Esophagus squamous epithelium (tissue), 5 donors: ENCODE measurements around the gene MAP3K5. TPM values are rescaled to one million over a fixed set of nuclear protein-coding genes. Genes with fewer than 3 reads are reported as not detected.

Experiments
- DNase-seq: peaks from one replicate; lab custom pipeline; 2025; lab: John Stamatoyannopoulos, UW
- H3K27ac ChIP-seq, 4 donors: fragments of 200-600 bp; sonication (generic); one replicate each; pipeline ENCODE4 v1.5.1; 2016 to 2019; ENCODE audit warnings: mild to moderate bottlenecking in 1 of 4
- H3K27me3 ChIP-seq, 4 donors: fragments of 200-600 bp; sonication (generic); 1 replicate in 3 of 4; 2 replicates in 1 of 4; pipeline versions ENCODE4 v1.5.1 to v1.6.0; 2017 to 2021; ENCODE audit warnings: antibody characterized with exemption in 1 of 4
- H3K36me3 ChIP-seq, 3 donors: fragments of 200-600 bp; sonication (generic); one replicate each; pipeline ENCODE4 v1.5.1; 2016 to 2019
- H3K4me1 ChIP-seq, 3 donors: fragments of 200-600 bp; sonication (generic); one replicate each; pipeline ENCODE4 v1.5.1; 2017 to 2019
- H3K4me3 ChIP-seq, 4 donors: fragments of 200-600 bp; sonication (generic); 1 replicate in 3 of 4; 2 replicates in 1 of 4; pipeline ENCODE4 v1.5.1; 2016 to 2019; ENCODE audit warnings: mild to moderate bottlenecking in 2 of 4, moderate library complexity in 1 of 4
- H3K9me3 ChIP-seq, 3 donors: fragments of 200-600 bp; sonication (generic); one replicate each; pipeline ENCODE4 v1.5.1; 2016 to 2019
- CTCF ChIP-seq, 6 experiments: fragments of 450-650 bp in 4 of 6; fragments of 200-600 bp in 2 of 6; sonication (generic) in 2 of 6; IDR thresholded peaks; one replicate each; pipeline ENCODE4 v1.5.1; 2016 to 2019; ENCODE audit warnings: antibody characterized with exemption in 6 of 6, mild to moderate bottlenecking in 4 of 6, moderate library complexity in 4 of 6
- POLR2A ChIP-seq, 4 donors: fragments of 450-650 bp; IDR thresholded peaks; one replicate each; pipeline ENCODE4 v1.6.1; 2017; ENCODE audit warnings: antibody characterized with exemption in 4 of 4, mild to moderate bottlenecking in 4 of 4, moderate library complexity in 3 of 4
- WGBS, 2 donors: methylation state at CpG; one replicate each; pipeline ENCODE4 v1.1.5; 2018; 5-methylcytosine and 5-hydroxymethylcytosine counted together
- intact Hi-C: fragments of 100-400 bp; cut with DNase I; formaldehyde crosslinking; loops from one replicate; pipeline ENCODE4 v1.15.0; 2022
- total RNA-seq, 4 donors: library from RNA; depleted of rRNA; stranded (reverse); fragments of >200 nt; gene quantifications; one replicate each; pipeline ENCODE4 v1.1.0, GENCODE V29; 2016
- donor health status: DM: yes; HTN: yes; CAD: no.

MAP3K5 gene
- total RNA-seq, 4 donors from 2014 or later = 9.2 to 22.9 (median 20.9) TPM

- H3K27me3 ChIP-seq = no peaks in the 10 kb centered on the region
- H3K27ac ChIP-seq = no peak overlapping the region
- TF ChIP-seq CTCF (IDR thresholded peaks at IDR 0.05) = no peak
- TF ChIP-seq POLR2A (IDR thresholded peaks at IDR 0.05) = no peak
- WGBS, 2 donors = 60 to 94% methylated on average over 1 of the region's 1 CpG
- H3K4me3 ChIP-seq = no peak overlapping the region
- H3K36me3 ChIP-seq = peaks cover 0 to 52% (median 0%) of the 10 kb centered on the region in 3 donors
- no peaks in the 10 kb centered on the region for H3K9me3 ChIP-seq
- peaks cover 1 to 32% (median 18%) of the 10 kb centered on the region in 3 donors for H3K4me1 ChIP-seq
- intact Hi-C loops = no loop called here
- DNase-seq = no peak
Observed at GRCh38 chr6:136604328-136604825, 187.9 kb downstream of the MAP3K5 start.

GRCh38 chr6:136600818-136601217, 191.5 kb downstream of the MAP3K5 start:
- no peak for DNase-seq
- intact Hi-C loops = no loop called here
- peaks cover 0 to 77% (median 0%) of the 10 kb centered on the region in 3 donors for H3K36me3 ChIP-seq
- H3K4me3 ChIP-seq = no peak overlapping the region
- H3K27me3 ChIP-seq = no peaks in the 10 kb centered on the region
- peaks cover 0 to 12% (median 0%) of the 10 kb centered on the region in 3 donors for H3K4me1 ChIP-seq
- TF ChIP-seq POLR2A (IDR thresholded peaks at IDR 0.05) = no peak
- no peak for TF ChIP-seq CTCF (IDR thresholded peaks at IDR 0.05)
- 73 to 79% methylated on average over 3 of the region's 3 CpGs for WGBS, 2 donors
- peak overlapping the region in 1 of 4 donors; percentile 44 for H3K27ac ChIP-seq
- no peaks in the 10 kb centered on the region for H3K9me3 ChIP-seq

DNA sequence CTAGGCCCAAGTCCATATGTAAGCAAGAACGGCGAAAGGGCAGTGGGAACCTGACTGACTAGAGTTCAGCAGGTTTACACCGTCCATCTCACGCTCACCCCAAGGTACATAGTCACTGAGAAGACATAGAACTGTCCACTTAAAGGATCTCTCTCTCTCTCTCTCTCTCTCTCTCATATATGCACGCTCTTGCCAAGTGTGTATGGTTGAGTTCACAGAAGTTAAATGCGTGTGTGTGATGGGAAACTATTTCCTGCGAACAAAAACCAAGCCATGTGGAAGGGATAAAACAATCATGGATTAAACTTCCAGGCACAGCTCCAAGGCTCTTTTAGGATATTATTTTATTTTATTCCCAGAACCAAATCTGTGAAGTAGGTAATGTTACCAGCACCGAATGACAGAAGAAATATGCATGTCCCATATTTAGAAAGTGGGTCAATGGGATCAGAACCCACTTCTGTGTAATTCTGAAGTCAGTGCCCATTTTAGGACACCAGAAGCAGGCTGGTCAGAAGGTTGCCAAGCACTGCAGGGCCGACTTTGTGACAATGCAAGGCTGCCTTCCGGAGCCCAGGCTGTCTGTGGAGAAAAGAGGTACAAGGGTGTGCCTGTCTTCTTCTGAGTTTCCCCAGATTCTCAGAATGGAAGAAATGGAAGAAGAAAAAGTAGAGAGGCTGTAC, 192.8 kb downstream of the MAP3K5 start:
- 70 to 74% methylated on average over 10 of the region's 10 CpGs for WGBS, 2 donors

GRCh38 chr6:136598048-136598447, 194.2 kb downstream of the MAP3K5 start:
- no peaks in the 10 kb centered on the region for H3K27me3 ChIP-seq
- no peaks in the 10 kb centered on the region for H3K9me3 ChIP-seq
- DNase-seq = no peak
- H3K4me1 ChIP-seq = peaks cover 0 to 27% (median 3%) of the 10 kb centered on the region in 3 donors
- H3K4me3 ChIP-seq = no peak overlapping the region
- 93 to 96% methylated on average over 3 of the region's 3 CpGs for WGBS, 2 donors
- intact Hi-C loops = no loop called here
- H3K36me3 ChIP-seq = peaks cover 0 to 64% (median 0%) of the 10 kb centered on the region in 3 donors
- no peak for TF ChIP-seq CTCF (IDR thresholded peaks at IDR 0.05)
- no peak for TF ChIP-seq POLR2A (IDR thresholded peaks at IDR 0.05)
- no peak overlapping the region for H3K27ac ChIP-seq

More for the DNA sequence above, 192.8 kb downstream of the MAP3K5 start:
- Histone ChIP-seq H3K27ac (peak overlapping the region in 3 of 4 donors; percentile 17 to 44 (median 42)), H3K4me3 (no peak overlapping the region), H3K4me1 (peaks cover 0 to 15% (median under 1%) of the 10 kb centered on the region in 3 donors), H3K9me3 (no peaks in the 10 kb centered on the region), H3K27me3 (no peaks in the 10 kb centered on the region), H3K36me3 (peaks cover 0 to 74% (median 0%) of the 10 kb centered on the region in 3 donors)
- intact Hi-C loops = no loop called here
- no peak for DNase-seq
- no peak for TF ChIP-seq POLR2A (IDR thresholded peaks at IDR 0.05)
- TF ChIP-seq CTCF (IDR thresholded peaks at IDR 0.05) = no peak

DNA sequence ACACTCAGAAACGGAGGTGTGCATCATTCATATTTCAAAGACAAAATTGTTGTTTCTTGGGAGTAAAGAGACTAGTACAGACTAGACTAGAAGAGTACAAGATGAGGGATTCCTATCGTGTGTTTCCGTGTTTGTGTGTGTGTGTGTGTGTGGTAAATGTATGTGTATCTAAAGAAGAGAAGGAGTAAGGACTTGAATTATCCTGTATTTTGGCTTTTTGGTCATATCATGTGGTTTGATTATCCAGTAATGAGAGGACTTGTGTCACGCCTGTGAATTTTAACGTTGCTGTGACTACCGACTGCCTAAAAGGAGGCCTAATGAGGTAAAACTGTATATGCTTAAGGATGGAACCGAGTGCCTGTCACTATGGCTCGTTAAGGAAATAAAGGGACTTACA, 197.6 kb downstream of the MAP3K5 start:
- no peak for DNase-seq
- no peak for TF ChIP-seq CTCF (IDR thresholded peaks at IDR 0.05)
- no peak for TF ChIP-seq POLR2A (IDR thresholded peaks at IDR 0.05)
- intact Hi-C loops = no loop called here
- WGBS, 2 donors = 95 to 97% methylated on average over 8 of the region's 8 CpGs
- Histone ChIP-seq H3K27me3 (no peaks in the 10 kb centered on the region), H3K9me3 (no peaks in the 10 kb centered on the region), H3K4me1 (peaks cover 0 to 21% (median 3%) of the 10 kb centered on the region in 3 donors), H3K27ac (peak overlapping the region in 2 of 4 donors; percentile 30 to 37), H3K36me3 (peaks cover 0 to 68% (median 19%) of the 10 kb centered on the region in 3 donors), H3K4me3 (no peak overlapping the region)
